Heart left ventricle (tissue), 13 donors: ENCODE measurements around the gene DMAC2.

Source experiments
- CTCF ChIP-seq, 12 donors: fragments of 200-600 bp; sonication (generic) in 4 of 12; IDR thresholded peaks; one replicate each; pipeline versions ENCODE4 v1.5.0 to v1.8.0; 2018 to 2022; ENCODE audit warnings: antibody characterized with exemption in 12 of 12, mild to moderate bottlenecking in 5 of 12
- POLR2A ChIP-seq, 2 donors: fragments of 450-650 bp; IDR thresholded peaks; one replicate each; pipeline ENCODE4 v1.6.1; 2017; ENCODE audit warnings: antibody characterized with exemption in 2 of 2, mild to moderate bottlenecking in 2 of 2, moderate library complexity in 2 of 2
- donor health status: ischemic (EF 13 %, LVEDD 7.1; RV severe dilation, severe dysfunction).
- donor health status: DM: no; HTN: yes; CAD: no.
- donor health status: DM: no; HTN: no; CAD: no.
- donor health status: ischemic (EF 25% LVEDD 6.9; RV normal size, moderate dysfunction).
- donor health status: ischemic (EF 25% LVEDD 5.7; RV mildly dilated, moderate dysfunction).
- donor health status: ischemic (EF 35%, LVEDD 5.7; RV mildly dilated, moderate dysfunction).
- donor health status: nonischemic (EF 11% LVEDD 7.7; RV severe dilation, severe dysfunction).
- donor health status: DM: yes; HTN: yes; CAD: no.
- donor health status: PGD.
- donor health status: ischemic (EF 29% LVEDD 5.4; RV normal size, mild dysfunction).
- donor health status: nonischemic (EF 23%, LVEDD 6.1; RV moderate dilation, normal function).

- no peak for TF ChIP-seq CTCF (IDR thresholded peaks at IDR 0.05)
- TF ChIP-seq POLR2A (IDR thresholded peaks at IDR 0.05): no peak
These were observed 23.5 kb downstream of the DMAC2 start for GRCh38 chr19:41416194-41416674.
